ENCODE data around the gene PLEKHA7. TPM values are rescaled to one million over a fixed set of nuclear protein-coding genes. Genes with fewer than 3 reads are reported as not detected.
A peak's percentile ranks its signal among the peaks of the same experiment; 100 is the strongest.

The PLEKHA7 gene
- total and polyA plus RNA-seq, 2 of the 13 experiments (the other 11 are each of a cell fraction or from before 2014, with no cell fraction given) = 17.5 to 18.7 TPM

GRCh38 chr11:17013548-17014320 lies 480 bp downstream of the PLEKHA7 start (continued):
- TF ChIP-seq, protein P1, sequence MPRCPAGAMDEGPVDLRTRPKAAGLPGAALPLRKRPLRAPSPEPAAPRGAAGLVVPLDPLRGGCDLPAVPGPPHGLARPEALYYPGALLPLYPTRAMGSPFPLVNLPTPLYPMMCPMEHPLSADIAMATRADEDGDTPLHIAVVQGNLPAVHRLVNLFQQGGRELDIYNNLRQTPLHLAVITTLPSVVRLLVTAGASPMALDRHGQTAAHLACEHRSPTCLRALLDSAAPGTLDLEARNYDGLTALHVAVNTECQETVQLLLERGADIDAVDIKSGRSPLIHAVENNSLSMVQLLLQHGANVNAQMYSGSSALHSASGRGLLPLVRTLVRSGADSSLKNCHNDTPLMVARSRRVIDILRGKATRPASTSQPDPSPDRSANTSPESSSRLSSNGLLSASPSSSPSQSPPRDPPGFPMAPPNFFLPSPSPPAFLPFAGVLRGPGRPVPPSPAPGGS (CRISPR knock-in tag; IDR thresholded peaks at IDR 0.05) = no peak; the same call in 1 of the 2 replicates
- no peak for TF ChIP-seq ZFP90 (CRISPR knock-in tag; IDR thresholded peaks at IDR 0.05; ENCODE audit: borderline replicate concordance)
- TF ChIP-seq, protein P2, sequence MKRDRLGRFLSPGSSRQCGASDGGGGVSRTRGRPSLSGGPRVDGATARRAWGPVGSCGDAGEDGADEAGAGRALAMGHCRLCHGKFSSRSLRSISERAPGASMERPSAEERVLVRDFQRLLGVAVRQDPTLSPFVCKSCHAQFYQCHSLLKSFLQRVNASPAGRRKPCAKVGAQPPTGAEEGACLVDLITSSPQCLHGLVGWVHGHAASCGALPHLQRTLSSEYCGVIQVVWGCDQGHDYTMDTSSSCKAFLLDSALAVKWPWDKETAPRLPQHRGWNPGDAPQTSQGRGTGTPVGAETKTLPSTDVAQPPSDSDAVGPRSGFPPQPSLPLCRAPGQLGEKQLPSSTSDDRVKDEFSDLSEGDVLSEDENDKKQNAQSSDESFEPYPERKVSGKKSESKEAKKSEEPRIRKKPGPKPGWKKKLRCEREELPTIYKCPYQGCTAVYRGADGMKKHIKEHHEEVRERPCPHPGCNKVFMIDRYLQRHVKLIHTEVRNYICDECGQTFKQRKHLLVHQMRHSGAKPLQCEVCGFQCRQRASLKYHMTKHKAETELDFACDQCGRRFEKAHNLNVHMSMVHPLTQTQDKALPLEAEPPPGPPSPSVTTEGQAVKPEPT (CRISPR knock-in tag; IDR thresholded peaks at IDR 0.05; ENCODE audit: low read depth) = no peak
- TF ChIP-seq ZMYM4 (CRISPR knock-in tag; IDR thresholded peaks at IDR 0.05) = no peak
- TF ChIP-seq ZFP82 (CRISPR knock-in tag; IDR thresholded peaks at IDR 0.05; ENCODE audit: borderline replicate concordance) = no peak
- TF ChIP-seq, protein P3, sequence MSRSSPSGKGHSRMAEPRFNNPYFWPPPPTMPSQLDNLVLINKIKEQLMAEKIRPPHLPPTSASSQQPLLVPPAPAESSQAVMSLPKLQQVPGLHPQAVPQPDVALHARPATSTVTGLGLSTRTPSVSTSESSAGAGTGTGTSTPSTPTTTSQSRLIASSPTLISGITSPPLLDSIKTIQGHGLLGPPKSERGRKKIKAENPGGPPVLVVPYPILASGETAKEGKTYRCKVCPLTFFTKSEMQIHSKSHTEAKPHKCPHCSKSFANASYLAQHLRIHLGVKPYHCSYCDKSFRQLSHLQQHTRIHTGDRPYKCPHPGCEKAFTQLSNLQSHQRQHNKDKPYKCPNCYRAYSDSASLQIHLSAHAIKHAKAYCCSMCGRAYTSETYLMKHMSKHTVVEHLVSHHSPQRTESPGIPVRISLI (CRISPR knock-in tag; IDR thresholded peaks at IDR 0.05; ENCODE audit: borderline replicate concordance) = no peak
- no peak for TF ChIP-seq ZNF678 (CRISPR knock-in tag; IDR thresholded peaks at IDR 0.05)
- TF ChIP-seq MED8 (CRISPR knock-in tag; IDR thresholded peaks at IDR 0.05; ENCODE audit: insufficient replicate concordance) = no peak
- no peak for TF ChIP-seq ZNF776 (CRISPR knock-in tag; IDR thresholded peaks at IDR 0.05)
- TF ChIP-seq NFIB (CRISPR knock-in tag; IDR thresholded peaks at IDR 0.05; ENCODE audit: borderline replicate concordance) = no peak
- TF ChIP-seq, protein P4, sequence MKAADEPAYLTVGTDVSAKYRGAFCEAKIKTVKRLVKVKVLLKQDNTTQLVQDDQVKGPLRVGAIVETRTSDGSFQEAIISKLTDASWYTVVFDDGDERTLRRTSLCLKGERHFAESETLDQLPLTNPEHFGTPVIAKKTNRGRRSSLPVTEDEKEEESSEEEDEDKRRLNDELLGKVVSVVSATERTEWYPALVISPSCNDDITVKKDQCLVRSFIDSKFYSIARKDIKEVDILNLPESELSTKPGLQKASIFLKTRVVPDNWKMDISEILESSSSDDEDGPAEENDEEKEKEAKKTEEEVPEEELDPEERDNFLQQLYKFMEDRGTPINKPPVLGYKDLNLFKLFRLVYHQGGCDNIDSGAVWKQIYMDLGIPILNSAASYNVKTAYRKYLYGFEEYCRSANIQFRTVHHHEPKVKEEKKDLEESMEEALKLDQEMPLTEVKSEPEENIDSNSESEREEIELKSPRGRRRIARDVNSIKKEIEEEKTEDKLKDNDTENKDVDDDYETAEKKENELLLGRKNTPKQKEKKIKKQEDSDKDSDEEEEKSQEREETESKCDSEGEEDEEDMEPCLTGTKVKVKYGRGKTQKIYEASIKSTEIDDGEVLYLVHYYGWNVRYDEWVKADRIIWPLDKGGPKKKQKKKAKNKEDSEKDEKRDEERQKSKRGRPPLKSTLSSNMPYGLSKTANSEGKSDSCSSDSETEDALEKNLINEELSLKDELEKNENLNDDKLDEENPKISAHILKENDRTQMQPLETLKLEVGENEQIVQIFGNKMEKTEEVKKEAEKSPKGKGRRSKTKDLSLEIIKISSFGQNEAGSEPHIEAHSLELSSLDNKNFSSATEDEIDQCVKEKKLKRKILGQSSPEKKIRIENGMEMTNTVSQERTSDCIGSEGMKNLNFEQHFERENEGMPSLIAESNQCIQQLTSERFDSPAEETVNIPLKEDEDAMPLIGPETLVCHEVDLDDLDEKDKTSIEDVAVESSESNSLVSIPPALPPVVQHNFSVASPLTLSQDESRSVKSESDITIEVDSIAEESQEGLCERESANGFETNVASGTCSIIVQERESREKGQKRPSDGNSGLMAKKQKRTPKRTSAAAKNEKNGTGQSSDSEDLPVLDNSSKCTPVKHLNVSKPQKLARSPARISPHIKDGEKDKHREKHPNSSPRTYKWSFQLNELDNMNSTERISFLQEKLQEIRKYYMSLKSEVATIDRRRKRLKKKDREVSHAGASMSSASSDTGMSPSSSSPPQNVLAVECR (CRISPR knock-in tag; IDR thresholded peaks at IDR 0.05; ENCODE audit: borderline replicate concordance) = peak; percentile 70; the same call in 1 of the 2 replicates
- no peak for TF ChIP-seq ZNF263 (CRISPR knock-in tag; IDR thresholded peaks at IDR 0.05)
- TF ChIP-seq ISL2 (CRISPR knock-in tag; IDR thresholded peaks at IDR 0.05) = 0 out of 2 replicates have a peak, but pooled peaks have one; percentile 19
- no peak for TF ChIP-seq ZMYM2 (CRISPR knock-in tag; IDR thresholded peaks at IDR 0.05)
- no peak for TF ChIP-seq HDAC1 (CRISPR knock-in tag; IDR thresholded peaks at IDR 0.05)
- TF ChIP-seq ZNF468 (CRISPR knock-in tag; IDR thresholded peaks at IDR 0.05) = no peak
- no peak for TF ChIP-seq AHR (CRISPR knock-in tag; IDR thresholded peaks at IDR 0.05)
- TF ChIP-seq PCBP1 (IDR thresholded peaks at IDR 0.05; ENCODE audit: borderline replicate concordance, low read depth, low read length) = no peak
- no peak for TF ChIP-seq PHB2 (IDR thresholded peaks at IDR 0.05; ENCODE audit: partially characterized antibody)
